ENCODE data around the gene KCTD16. TPM values are rescaled to one million over a fixed set of nuclear protein-coding genes. Genes with fewer than 3 reads are reported as not detected.

KCTD16 gene
- total RNA-seq, 1 donor from 2014 or later, result 4.8 TPM

DNA sequence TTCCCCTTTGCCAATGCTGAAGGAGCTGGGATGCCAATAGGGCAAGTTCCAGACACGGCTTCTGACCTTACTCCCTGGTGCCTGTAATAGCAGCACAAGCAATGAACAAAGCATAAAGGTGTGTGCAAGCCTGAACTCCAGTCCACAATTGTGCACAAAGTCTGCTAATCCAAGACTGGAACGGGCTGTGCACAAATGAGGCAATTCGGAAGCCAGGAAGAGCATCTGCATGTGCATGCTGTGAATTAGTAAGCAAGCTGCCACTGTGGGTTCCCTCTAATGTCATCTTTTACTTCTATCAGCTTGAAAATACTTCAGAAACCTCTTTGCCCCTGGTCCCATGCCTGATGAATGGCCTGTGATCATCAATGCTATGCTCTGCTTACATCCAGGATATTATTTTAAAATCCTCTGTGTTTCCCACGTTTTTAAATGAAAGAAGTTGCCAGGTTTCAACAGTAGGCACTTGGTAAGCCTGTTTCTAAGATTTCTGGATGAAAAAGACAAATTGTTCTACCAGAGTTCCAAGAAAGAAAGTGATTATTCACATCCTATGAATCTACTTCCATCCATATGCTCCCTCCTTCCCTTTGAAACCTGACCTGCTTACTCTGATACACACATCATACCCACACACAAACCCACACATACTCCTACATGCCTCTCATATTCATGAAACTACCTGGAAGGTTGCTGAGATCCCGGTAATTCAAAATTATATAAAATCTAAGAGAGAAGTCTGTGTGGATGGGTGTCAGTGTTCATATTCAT is 165.7 kb downstream of the KCTD16 start:
- Mint-ChIP-seq H3K9me3 (no peaks in the 10 kb centered on the region), H3K36me3 (no peaks in the 10 kb centered on the region), H3K27ac (peak overlapping the region; percentile 14), H3K27me3 (ENCODE audit: low read depth) (peaks cover 3% of the 10 kb centered on the region), H3K4me3 (no peak overlapping the region), H3K4me1 (peaks cover 14% of the 10 kb centered on the region)
- DNase-seq (ENCODE audit: low spot score in 2 of 2, unreplicated experiment in 2 of 2), result no peak
- TF ChIP-seq, protein P1, sequence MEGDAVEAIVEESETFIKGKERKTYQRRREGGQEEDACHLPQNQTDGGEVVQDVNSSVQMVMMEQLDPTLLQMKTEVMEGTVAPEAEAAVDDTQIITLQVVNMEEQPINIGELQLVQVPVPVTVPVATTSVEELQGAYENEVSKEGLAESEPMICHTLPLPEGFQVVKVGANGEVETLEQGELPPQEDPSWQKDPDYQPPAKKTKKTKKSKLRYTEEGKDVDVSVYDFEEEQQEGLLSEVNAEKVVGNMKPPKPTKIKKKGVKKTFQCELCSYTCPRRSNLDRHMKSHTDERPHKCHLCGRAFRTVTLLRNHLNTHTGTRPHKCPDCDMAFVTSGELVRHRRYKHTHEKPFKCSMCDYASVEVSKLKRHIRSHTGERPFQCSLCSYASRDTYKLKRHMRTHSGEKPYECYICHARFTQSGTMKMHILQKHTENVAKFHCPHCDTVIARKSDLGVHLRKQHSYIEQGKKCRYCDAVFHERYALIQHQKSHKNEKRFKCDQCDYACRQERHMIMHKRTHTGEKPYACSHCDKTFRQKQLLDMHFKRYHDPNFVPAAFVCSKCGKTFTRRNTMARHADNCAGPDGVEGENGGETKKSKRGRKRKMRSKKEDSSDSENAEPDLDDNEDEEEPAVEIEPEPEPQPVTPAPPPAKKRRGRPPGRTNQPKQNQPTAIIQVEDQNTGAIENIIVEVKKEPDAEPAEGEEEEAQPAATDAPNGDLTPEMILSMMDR (IDR thresholded peaks at IDR 0.05; ENCODE audit: unreplicated experiment), result no peak

DNA sequence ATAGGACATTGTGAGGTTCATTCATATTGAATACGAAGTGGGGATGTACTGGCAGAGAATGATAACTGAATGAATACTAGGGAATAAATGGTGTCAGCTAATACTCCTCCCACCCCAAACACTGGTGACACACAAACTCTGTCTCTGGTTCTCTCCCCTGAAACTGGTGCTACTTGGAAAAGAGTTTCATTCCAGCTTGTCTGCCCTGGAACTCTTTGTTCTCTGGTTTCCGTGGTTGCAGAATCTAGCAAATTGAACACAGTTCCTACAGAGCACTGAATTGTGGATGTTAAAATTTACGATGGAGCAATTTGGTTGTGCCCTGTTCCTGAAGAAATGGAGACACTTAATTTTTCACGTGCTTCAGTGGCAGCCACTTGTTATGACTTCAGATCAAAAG is 181.7 kb downstream of the KCTD16 start:
- Mint-ChIP-seq H3K4me1 (peaks cover 11% of the 10 kb centered on the region), H3K4me3 (no peak overlapping the region), H3K9me3 (no peaks in the 10 kb centered on the region), H3K36me3 (no peaks in the 10 kb centered on the region), H3K27ac (no peak overlapping the region), H3K27me3 (ENCODE audit: low read depth) (peaks cover 12% of the 10 kb centered on the region)
- no peak for DNase-seq (ENCODE audit: low spot score in 2 of 2, unreplicated experiment in 2 of 2)
- TF ChIP-seq, protein P1 (IDR thresholded peaks at IDR 0.05; ENCODE audit: unreplicated experiment), result no peak

DNA sequence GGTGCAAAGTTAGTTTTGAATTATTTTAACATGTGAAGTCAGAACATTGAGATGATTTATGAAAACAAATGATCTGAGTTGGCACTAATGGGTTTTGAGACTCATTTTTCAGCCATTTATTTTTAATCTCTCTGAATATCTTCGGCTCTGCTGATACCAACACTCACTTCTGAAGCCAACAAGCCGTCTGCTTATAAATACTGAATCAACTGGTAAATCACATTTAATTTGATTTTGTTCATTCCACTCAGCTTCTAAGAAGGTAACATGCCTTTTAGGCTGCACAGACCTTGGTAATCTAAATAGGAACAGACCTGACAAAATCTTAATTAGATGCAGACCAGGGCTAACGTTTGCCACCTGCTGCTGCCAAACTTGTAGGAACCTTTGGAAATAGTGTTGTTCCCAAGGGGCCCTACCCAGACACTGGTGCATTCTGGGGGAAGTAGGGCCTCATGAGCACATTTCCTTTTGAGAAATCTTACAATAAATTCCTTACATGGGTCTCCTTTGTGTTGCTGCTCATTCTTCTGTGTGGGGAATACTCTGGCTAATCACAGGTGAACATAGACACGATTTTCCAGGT is 182.2 kb downstream of the KCTD16 start:
- H3K36me3 Mint-ChIP-seq, result no peaks in the 10 kb centered on the region
- peaks cover 11% of the 10 kb centered on the region for H3K4me1 Mint-ChIP-seq
- H3K27me3 Mint-ChIP-seq (ENCODE audit: low read depth), result peaks cover 14% of the 10 kb centered on the region
- TF ChIP-seq, protein P1 (IDR thresholded peaks at IDR 0.05; ENCODE audit: unreplicated experiment), result no peak
- DNase-seq (ENCODE audit: low spot score in 2 of 2, unreplicated experiment in 2 of 2), result no peak
- no peak overlapping the region for H3K27ac Mint-ChIP-seq
- H3K4me3 Mint-ChIP-seq, result no peak overlapping the region
- H3K9me3 Mint-ChIP-seq, result no peaks in the 10 kb centered on the region

DNA sequence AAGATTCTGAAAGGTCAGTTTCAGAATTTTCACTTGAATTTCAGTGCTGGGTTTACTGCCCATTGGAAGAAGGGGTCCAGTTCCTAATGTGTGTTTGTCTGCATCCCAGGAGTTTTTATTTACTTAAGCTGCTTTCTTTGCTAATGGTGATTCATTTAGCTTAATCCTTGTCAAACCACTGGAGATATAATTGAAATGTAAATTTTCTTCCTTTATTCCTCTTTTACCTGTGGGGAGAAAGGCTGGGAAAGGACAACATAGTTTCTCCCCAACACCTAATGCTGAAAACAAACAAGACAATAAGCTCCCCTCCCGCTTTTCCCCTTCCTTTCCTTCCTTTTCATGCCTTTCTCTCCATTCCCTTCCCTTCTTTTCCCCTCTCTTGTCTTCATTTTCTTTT is 185.8 kb downstream of the KCTD16 start:
- Mint-ChIP-seq H3K27me3 (ENCODE audit: low read depth) (peaks cover 14% of the 10 kb centered on the region), H3K9me3 (no peaks in the 10 kb centered on the region), H3K4me3 (no peak overlapping the region), H3K4me1 (peaks cover 11% of the 10 kb centered on the region), H3K36me3 (no peaks in the 10 kb centered on the region), H3K27ac (no peak overlapping the region)
- DNase-seq (ENCODE audit: low spot score in 2 of 2, unreplicated experiment in 2 of 2), result no peak
- TF ChIP-seq, protein P1 (IDR thresholded peaks at IDR 0.05; ENCODE audit: unreplicated experiment), result no peak

DNA sequence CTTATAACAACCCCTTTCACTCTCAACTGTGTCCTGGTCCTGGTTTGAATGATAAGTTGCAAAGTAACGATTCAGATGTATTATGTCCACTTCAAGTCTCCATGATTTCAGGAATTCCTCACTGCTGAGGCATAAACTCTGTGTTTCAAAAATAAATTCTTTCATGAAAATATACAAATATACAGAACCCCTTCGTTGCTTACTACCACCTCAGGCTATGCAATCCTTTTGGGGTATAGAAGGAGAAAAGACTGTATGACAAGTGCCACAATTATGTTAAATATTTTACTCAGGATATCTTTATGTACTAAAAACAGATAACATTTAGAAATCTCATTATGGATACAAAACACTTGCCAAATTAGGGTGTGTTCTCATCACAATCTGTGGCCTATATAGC is 190.7 kb downstream of the KCTD16 start:
- no peak overlapping the region for H3K4me3 Mint-ChIP-seq
- H3K36me3 Mint-ChIP-seq, result no peaks in the 10 kb centered on the region
- peaks cover 27% of the 10 kb centered on the region for H3K27me3 Mint-ChIP-seq (ENCODE audit: low read depth)
- no peak for DNase-seq (ENCODE audit: low spot score in 2 of 2, unreplicated experiment in 2 of 2)
- no peaks in the 10 kb centered on the region for H3K9me3 Mint-ChIP-seq
- TF ChIP-seq, protein P1 (IDR thresholded peaks at IDR 0.05; ENCODE audit: unreplicated experiment), result no peak
- peaks cover 2% of the 10 kb centered on the region for H3K4me1 Mint-ChIP-seq
- H3K27ac Mint-ChIP-seq, result no peak overlapping the region

All from mesothelial cell of epicardium (in vitro differentiated cells).